Stimulated activated CD8-positive, alpha-beta memory T cell treated with anti-CD3 and anti-CD28 coated beads, Interleukin-2, amount 100 ng/mL, for 48 hours (primary cell): ENCODE measurements around the gene GPS1.

ENCODE experiments used
- DNase-seq, 2 donors: peaks; one replicate each; pipeline ENCODE4 v3.0.0-alpha.2; 2020; ENCODE audit warnings: low read depth in 2 of 2

The GPS1 gene

GRCh38 chr17:82051776-82052637 lies at the start of gene GPS1, which contains the start of gene RFNG:
TSS of gene GPS1 (plus strand) at chr17:82051898. CDS start at chr17:82051932, 34 bp downstream.
TSS of gene RFNG (minus strand) at chr17:82051811. CDS start at chr17:82051766, 45 bp downstream.
- peak; percentile 80 to 88 for DNase-seq

DNA sequence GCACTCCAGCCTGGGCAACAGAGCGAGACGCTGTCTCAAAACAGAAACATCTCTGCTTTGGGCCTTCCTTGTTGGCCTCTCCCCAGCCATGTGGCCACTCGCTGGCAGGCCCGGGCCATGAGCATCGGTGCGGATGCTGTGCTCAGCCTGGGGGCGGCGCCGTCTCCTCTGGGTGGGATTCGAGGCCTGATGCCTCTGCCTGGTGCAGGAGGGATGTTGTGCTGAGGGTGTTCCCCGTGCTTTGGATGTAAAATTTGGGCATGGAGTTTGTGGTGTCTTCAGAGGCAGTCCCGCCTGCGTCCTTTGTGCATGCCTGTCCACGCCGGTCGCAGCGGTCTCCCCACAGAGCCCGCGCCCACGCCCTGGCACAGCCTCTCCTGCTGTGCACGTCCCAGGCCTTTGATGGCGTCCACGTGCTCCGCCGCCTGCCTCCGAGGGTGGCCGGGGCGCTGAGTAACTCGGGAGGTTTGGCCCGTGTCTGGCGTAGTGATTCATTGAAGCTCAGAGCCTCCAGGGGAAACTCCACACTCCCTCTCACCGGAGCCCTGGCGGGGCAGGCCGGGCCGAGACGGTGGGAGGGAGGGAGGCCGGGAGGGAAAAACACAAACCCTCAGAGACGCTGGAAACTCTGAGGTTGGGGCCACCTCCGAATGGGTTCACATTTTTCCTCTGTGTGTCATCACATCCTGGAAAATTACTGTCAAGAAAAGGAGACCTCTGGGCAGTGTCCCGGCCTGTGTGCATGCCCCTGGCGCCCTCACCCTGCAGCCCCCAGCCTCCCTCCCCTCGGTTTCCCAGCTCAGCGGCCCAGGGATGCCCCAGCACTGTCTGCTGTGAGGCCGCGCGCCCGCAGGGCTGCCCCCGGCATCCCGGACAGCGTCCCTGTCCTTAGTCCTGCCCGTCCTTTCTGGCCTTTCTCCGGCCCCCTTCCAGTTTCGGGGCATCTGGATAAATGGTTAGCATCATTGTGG lies 48.0 kb upstream of the GPS1 start:
- DNase-seq, result no peak

- no peak for DNase-seq
Measured at GRCh38 chr17:82004517-82005455, 46.9 kb upstream of the GPS1 start.

DNA sequence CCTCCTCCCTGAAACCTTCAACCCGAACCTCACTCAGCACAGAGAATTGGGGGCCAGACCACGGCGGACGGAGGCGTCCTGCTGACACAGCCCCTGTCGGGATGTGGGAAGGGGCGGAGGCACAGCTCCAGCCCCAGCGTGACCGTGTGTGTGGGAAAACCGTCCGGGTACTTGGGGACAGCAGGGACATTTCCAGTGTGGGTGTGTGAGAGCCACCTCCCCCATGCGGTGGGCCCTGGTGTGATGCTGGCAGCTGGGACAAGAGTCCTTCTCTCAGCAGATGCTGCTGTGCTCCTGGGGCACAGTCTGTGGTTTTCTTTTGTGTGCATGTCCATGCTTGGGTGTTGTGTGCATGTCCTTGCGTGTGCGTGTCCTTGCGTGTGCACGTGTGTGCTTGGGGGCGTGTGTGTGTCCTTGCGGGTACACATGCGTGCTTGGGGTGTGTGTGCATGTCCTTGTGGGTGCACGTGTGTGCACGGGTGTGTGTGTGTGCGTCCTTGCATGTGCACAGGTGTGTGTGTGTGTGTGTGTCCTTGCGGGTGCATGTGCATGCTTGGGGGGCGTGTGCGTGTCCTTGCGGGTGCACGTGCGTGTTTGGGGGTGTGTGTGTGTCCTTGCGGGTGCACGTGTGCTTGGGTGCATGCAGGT lies 45.9 kb upstream of the GPS1 start:
- DNase-seq, result no peak

- DNase-seq, result no peak
Measured at GRCh38 chr17:82006468-82007227, 45.0 kb upstream of the GPS1 start.

GRCh38 chr17:82007228-82007494 lies 44.5 kb upstream of the GPS1 start:
- DNase-seq, result no peak

- no peak for DNase-seq
Measured at GRCh38 chr17:82007495-82008257, 44.0 kb upstream of the GPS1 start.

DNA sequence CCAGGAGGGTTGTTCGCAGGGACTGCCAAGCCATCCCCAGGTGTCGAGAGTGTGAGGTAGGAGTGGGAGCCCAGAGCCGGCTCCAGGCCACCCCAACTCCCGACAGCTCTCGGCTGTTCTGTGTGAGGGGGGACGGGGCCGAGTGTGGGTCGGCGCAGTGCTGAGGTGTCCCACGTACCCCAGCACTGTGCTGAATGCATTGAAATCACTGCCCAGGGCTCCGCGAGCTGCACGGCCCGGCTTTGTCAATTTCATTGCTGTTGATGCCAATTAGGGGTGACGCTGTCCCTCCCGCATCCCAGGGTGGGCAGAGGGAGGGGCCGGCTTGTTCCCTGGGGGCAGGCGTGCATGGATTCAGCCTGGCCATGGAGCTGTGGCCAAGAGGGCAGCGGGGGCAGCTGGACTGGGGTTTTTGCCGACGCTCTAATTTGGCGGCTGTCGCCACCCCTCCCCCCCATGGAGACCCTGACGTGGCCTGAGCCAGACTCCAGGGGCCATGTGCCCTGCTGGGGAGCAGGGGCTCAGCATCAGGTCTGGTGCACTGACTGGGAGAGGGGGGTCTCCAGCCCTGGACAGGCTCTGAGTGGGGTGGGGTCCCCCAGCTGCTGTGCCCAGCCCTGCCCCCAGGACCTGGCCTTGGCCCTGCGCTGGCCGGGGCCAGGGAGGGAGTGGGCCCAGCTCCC lies 43.3 kb upstream of the GPS1 start:
- DNase-seq, result no peak

DNA sequence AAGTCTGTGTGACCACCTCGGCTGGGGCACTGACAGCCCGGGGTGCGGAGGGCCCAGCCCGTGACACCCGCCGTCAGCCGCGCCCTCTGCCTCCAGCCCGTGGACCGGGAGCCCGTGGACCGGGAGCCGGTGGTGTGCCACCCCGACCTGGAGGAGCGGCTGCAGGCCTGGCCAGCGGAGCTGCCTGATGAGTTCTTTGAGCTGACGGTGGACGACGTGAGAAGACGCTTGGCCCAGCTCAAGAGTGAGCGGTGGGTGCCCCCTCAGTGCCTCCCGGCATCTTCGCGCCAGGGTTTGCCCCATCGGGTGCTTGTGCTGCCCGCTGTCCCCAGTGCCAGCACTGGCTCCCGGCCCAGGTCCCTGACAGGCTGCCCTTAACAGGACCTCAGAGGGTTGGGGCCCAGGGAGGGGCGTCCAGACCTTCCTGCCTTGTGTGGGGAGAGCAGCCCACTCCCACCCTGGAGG lies 42.7 kb upstream of the GPS1 start:
- no peak for DNase-seq

DNA sequence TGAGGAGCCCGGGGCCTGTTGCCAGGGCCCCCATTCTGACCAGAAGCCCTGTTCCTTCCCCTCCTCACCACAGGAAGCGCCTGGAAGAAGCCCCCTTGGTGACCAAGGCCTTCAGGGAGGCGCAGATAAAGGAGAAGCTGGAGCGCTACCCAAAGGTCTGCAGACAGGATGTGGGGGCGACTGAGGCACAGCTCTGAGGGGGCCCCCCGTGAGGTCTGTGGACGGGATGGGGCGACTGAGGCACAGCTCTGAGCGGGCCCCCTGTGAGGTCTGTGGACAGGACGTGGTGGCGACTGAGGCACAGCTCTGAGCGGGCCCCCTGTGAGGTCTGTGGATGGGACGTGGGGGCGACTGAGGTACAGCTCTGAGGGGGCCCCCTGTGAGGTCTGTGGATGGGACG lies 42.3 kb upstream of the GPS1 start:
- no peak for DNase-seq

- DNase-seq, result no peak
Measured at GRCh38 chr17:82010575-82011525, 40.8 kb upstream of the GPS1 start.

- no peak for DNase-seq
Measured at GRCh38 chr17:82011617-82012187, 40.0 kb upstream of the GPS1 start.

- DNase-seq, result no peak
Measured at GRCh38 chr17:82012261-82012639, 39.4 kb upstream of the GPS1 start.

DNA sequence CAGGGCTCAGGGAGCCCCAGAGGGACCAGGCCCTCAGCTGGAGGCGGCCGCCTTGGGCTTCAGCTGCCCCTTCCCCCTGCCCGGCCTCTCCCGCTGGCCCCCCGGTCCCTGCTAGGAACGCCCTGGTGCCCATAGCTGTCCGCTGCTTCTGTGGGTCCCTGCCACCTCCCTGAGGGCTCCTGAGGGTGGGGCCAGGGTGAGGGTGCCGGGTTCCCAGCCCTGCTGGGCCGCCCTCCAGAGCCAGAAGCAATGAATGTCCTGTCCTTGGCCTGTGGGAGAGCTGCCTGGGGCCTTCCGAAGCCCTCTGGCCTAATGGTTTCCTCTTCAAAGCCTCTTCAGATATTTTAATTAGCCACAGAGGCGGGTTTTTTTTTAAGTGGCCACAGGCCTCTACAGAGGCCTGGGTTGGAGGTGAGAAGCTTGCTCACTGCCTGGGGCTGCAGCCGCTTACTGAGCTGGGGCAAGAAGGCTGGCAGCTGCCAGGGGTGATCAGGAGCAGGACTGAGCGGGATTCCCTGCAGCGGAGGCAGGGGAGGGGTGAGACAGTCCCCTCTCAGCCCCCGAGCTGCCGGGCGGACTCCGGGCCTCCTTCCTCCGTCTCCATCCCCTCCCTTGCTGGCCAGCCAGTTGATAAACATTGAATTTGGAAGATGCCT lies 38.9 kb upstream of the GPS1 start:
- no peak for DNase-seq

GRCh38 chr17:82013341-82013740 lies 38.4 kb upstream of the GPS1 start:
- no peak for DNase-seq

- DNase-seq, result no peak
Measured at GRCh38 chr17:82013772-82014321, 37.9 kb upstream of the GPS1 start.

- DNase-seq, result no peak
Measured at GRCh38 chr17:82014432-82014831, 37.3 kb upstream of the GPS1 start.
